ENCODE results near the gene MS4A14. TPM values are rescaled to one million over a fixed set of nuclear protein-coding genes. Genes with fewer than 3 reads are reported as not detected.

MS4A14 gene
- total RNA-seq, 4 donors from 2014 or later, result 1.7 to 32.3 (median 13.0) TPM

DNA sequence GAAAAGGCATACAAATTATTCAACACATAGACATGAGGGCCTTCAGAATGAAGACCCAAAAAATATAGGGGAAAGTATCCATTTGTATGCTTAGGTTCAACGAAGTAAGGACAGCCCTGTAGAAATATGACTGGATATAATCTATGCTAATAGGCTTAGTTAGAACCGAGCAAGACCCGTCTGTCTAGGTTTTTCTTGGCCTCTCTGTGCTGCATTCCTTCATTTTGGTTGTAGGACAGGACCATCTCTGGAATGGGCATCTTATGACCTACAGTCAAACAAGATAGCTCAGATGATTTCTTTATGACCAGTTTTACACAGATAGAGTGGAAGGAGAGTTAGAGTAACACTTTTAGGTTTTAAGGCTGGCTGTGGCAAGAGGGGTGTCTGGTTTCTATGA is 23.5 kb upstream of the MS4A14 start:
- TF ChIP-seq, protein P1, sequence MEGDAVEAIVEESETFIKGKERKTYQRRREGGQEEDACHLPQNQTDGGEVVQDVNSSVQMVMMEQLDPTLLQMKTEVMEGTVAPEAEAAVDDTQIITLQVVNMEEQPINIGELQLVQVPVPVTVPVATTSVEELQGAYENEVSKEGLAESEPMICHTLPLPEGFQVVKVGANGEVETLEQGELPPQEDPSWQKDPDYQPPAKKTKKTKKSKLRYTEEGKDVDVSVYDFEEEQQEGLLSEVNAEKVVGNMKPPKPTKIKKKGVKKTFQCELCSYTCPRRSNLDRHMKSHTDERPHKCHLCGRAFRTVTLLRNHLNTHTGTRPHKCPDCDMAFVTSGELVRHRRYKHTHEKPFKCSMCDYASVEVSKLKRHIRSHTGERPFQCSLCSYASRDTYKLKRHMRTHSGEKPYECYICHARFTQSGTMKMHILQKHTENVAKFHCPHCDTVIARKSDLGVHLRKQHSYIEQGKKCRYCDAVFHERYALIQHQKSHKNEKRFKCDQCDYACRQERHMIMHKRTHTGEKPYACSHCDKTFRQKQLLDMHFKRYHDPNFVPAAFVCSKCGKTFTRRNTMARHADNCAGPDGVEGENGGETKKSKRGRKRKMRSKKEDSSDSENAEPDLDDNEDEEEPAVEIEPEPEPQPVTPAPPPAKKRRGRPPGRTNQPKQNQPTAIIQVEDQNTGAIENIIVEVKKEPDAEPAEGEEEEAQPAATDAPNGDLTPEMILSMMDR (IDR thresholded peaks at IDR 0.05; ENCODE audit: low read depth), result no peak

DNA sequence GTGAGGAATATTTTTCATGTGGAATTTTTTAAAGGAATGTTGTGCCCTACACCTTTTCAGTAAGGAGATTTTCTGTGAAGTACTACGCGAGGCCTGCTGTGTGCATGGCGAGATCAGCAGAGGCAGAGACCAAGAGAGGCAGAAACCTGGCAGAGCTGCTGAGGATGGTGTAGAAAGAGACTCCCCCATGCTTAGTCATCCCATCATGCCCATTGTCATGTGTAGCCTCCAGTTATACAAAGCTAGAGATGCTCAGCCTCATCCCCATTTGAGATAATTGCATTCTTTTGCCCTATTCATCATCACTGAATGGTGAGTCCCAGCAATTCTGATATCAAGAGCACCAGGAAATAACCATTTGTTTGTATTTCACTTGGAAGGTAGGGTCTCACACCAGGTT is 20.9 kb upstream of the MS4A14 start:
- TF ChIP-seq, protein P1 (IDR thresholded peaks at IDR 0.05; ENCODE audit: low read depth), result no peak

DNA sequence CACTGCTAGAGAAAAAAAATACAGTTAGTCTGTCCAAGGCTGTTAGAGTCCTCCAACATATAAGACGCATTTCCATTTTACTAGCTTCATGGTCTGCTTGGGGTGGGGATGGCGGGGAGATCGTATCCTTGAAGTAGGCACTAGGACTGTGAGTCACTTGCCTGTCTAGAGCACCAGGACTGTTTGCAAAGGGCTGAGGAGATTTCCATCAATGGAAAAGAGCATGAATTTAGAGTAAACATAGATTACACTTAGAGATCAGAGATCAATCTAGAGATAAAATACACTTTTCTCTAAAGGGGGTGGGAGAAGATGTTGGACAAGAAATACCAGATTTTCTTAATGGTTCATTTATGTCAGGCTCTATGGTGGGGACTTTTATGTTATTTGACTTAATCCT is 19.7 kb upstream of the MS4A14 start:
- TF ChIP-seq, protein P1 (IDR thresholded peaks at IDR 0.05; ENCODE audit: low read depth), result no peak

DNA sequence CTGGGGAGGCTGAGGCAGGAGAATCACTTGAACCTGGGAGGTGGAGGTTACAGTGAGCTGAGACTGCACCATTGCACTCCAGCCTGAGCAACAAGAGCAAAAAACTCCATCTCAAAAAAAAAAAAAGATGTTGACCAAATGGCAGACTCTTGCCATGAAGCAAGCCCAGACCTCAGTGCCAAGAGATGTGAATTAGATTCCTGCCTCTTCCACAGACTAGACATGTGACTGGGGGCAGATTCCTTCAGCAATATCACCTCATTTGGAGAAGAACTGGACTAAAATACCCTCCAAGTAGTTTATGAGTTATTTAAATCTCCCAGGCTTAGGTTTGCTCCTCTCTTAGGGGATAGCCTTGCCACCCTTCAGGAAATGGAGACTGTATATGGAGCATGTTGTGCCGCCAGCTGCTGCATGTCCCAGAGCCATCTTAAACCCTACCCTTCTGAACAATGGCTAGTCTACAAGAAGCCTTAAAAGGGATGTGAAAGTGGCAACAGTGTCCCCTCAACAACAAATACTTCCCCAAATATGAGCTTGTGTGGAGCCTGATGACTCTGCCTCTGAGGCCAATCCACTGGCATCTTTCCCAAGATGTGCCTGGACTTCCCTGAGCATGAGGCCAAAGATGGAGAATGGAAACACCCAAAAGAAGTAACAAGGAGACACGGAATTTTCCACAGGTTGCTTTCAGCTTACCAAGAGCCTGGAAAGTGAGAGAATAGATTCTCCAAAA is 18.7 kb upstream of the MS4A14 start:
- TF ChIP-seq, protein P1 (IDR thresholded peaks at IDR 0.05; ENCODE audit: low read depth), result no peak

DNA sequence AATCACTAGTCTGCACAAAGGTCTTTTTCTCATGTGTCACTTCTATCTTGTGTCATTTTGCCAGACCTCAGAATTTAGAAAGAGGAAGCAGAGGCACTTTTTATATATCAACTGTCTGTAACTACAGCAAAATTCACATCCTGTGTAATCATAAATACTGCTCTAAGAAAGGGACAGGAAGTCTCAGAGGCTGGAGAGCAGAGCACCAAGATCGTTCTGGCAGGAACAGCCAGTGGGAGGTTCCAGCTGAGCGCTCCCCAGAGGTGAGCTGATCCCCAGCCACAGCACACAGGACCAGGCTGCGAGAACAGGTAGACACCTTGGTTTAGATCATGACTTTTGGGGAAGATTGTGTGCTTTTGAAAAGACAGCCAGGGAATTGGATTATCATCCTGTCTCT is 17.9 kb upstream of the MS4A14 start, which contains the start of gene MS4A7:
TSS of gene MS4A7 (plus strand) at position 179 of the 400 bp plus-strand sequence. CDS start 4,610 bp downstream, outside the sequence.
- TF ChIP-seq, protein P1 (IDR thresholded peaks at IDR 0.05; ENCODE audit: low read depth), result no peak

DNA sequence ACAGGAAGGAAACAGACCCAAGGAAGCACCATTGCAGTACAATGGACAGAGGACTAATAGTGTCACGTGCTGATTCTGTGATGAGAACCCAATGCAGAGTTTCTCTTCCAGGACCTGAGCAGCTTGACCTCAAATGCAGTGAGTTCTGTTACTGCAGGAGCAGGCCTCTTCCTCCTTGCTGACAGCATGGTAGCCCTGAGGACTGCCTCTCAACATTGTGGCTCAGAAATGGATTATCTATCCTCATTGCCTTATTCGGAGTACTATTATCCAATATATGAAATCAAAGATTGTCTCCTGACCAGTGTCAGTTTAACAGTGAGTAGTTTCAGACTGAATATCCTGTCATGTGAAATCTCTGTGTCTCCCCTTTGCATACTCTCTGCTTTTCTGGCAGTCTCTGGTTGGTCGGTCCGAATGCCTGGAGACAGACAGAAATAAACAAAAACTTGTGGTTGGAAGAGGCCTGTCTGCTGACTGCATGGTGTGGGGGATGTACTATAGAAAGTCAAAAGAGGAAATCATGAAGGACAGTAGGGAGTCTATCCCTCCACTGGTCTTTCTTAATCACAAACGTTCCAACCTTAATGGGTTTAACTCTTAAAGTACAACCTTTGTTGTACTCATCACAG is 6.9 kb upstream of the MS4A14 start:
- TF ChIP-seq, protein P1 (IDR thresholded peaks at IDR 0.05; ENCODE audit: low read depth), result no peak

DNA sequence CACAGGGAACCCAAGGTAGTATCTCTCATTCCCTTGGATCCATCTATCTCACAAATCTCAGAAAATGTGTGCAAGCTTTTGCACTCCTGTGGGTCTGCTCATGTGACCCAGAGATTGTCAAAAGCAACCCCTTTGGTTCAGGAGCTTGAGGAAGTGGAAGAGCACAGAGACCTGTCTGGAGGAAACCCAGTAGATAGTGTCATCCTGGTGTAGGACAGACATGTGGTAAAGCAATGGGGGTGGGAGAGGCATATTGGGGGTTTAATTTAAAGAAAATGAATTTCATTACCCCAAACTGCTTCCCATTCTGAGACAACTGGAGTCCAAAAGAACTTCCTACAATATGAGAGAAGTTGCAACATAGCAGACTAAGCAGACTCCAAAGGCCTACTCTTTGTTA is 5.8 kb upstream of the MS4A14 start:
- TF ChIP-seq, protein P1 (IDR thresholded peaks at IDR 0.05; ENCODE audit: low read depth), result no peak

Data from subcutaneous adipose tissue (tissue), 4 donors.